Measurements from ENCODE around the gene SPINK8. TPM values are rescaled to one million over a fixed set of nuclear protein-coding genes. Genes with fewer than 3 reads are reported as not detected.

Gene SPINK8
- total and polyA plus RNA-seq, 8 donors, result not detected

DNA sequence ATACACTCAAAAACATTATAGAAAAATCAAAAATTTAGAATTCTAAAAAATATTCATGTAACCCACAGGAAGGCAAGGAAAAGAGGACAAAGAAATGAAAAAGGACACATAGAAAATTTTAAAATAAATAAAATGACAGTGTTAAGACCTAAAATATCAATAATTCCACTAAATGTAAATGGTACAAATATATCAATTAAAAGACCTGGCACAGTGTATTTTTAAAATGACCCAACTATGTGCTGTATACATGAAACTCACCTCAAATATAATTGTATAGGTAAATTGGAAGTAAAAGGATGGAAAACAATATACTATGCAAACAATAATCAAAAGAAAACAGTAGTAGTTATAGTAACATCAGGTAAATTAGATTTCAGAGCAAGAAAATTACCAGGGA, 28.5 kb upstream of the SPINK8 start:
- TF ChIP-seq POLR2AphosphoS5 (IDR thresholded peaks at IDR 0.05) (no peak), EP300 (IDR thresholded peaks at IDR 0.05) (no peak), POLR2A (IDR thresholded peaks at IDR 0.05) (no peak)
- TF ChIP-seq, protein P1, sequence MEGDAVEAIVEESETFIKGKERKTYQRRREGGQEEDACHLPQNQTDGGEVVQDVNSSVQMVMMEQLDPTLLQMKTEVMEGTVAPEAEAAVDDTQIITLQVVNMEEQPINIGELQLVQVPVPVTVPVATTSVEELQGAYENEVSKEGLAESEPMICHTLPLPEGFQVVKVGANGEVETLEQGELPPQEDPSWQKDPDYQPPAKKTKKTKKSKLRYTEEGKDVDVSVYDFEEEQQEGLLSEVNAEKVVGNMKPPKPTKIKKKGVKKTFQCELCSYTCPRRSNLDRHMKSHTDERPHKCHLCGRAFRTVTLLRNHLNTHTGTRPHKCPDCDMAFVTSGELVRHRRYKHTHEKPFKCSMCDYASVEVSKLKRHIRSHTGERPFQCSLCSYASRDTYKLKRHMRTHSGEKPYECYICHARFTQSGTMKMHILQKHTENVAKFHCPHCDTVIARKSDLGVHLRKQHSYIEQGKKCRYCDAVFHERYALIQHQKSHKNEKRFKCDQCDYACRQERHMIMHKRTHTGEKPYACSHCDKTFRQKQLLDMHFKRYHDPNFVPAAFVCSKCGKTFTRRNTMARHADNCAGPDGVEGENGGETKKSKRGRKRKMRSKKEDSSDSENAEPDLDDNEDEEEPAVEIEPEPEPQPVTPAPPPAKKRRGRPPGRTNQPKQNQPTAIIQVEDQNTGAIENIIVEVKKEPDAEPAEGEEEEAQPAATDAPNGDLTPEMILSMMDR (IDR thresholded peaks at IDR 0.05), result no peak
- intact Hi-C loops (cut with DNase I; ENCODE audit: low total_unique reads), result no loop called here

DNA sequence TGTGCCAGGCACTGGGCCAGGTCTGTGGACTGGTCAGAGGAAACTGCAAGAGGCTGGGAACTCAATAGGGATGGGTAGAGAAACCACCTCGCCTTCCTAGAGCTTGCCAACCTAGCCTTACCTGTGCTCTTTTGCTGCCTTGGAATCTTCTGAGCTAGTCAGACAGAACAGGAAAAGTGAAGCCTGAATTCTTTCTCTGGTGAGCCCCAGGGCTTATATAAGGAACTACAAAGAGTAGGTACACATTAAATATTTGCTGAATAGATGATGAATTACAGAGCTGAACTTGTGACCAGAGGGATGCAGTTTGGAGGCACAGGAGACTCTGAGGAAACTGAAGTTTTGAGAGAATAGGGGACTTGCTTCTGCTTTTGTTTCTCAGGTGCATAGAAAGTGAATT, 23.0 kb upstream of the SPINK8 start:
- H3K4me1 ChIP-seq, result no peaks in the 10 kb centered on the region
- no peaks in the 10 kb centered on the region for H3K9me3 ChIP-seq
- H3K27me3 ChIP-seq, result peaks cover 0 to 9% (median 0%) of the 10 kb centered on the region in 3 donors
- H3K4me3 ChIP-seq, result no peak overlapping the region
- H3K27ac ChIP-seq, result no peak overlapping the region
- intact Hi-C loops (cut with DNase I; ENCODE audit: low total_unique reads), result no loop called here
- TF ChIP-seq EP300 (IDR thresholded peaks at IDR 0.05) (no peak), POLR2A (IDR thresholded peaks at IDR 0.05) (no peak)
- TF ChIP-seq, protein P1 (IDR thresholded peaks at IDR 0.05), result no peak
- DNase-seq, result peak in 1 of 2 donors; percentile 55
- WGBS, 5 donors, result 36 to 44% (median 43%) methylated on average over 1 of the region's 1 CpG
- no peaks in the 10 kb centered on the region for H3K36me3 ChIP-seq

More for the DNA sequence above, 28.5 kb upstream of the SPINK8 start:
- peaks cover 0 to 5% (median 0%) of the 10 kb centered on the region in 4 donors for H3K9me3 ChIP-seq
- H3K4me1 ChIP-seq, result no peaks in the 10 kb centered on the region
- no peak overlapping the region for H3K27ac ChIP-seq
- peaks cover 0 to 3% (median 0%) of the 10 kb centered on the region in 3 donors for H3K27me3 ChIP-seq
- DNase-seq, result no peak
- H3K36me3 ChIP-seq, result no peaks in the 10 kb centered on the region
- H3K4me3 ChIP-seq, result no peak overlapping the region

DNA sequence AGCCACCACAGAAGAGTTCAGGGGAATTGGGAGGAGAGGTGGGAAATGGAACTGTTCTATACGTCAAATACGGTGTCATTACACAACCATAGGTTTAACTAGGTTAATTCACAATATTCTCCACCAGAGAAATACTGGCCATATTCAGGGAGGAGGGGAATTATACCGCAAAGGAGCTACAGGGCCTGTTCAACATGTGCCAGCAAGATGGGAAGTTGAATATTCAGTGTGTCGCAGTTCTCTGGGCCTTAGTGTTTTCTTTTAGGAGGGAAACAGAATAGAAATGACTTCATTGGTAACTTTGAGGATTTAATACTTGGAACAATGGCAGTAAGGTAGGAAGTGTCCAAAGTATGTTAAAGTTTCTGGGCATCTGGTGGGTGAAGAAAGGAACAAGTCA, 20.5 kb upstream of the SPINK8 start:
- no peaks in the 10 kb centered on the region for H3K9me3 ChIP-seq
- DNase-seq, result no peak
- 77 to 97% (median 93%) methylated on average over 4 of the region's 4 CpGs for WGBS, 5 donors
- no peaks in the 10 kb centered on the region for H3K4me1 ChIP-seq
- H3K4me3 ChIP-seq, result no peak overlapping the region
- H3K27ac ChIP-seq, result no peak overlapping the region
- intact Hi-C loops (cut with DNase I; ENCODE audit: low total_unique reads), result no loop called here
- TF ChIP-seq POLR2A (IDR thresholded peaks at IDR 0.05) (no peak), POLR2AphosphoS5 (IDR thresholded peaks at IDR 0.05) (no peak), EP300 (IDR thresholded peaks at IDR 0.05) (no peak)
- TF ChIP-seq, protein P1 (IDR thresholded peaks at IDR 0.05), result no peak
- no peaks in the 10 kb centered on the region for H3K36me3 ChIP-seq
- peaks cover 0 to 9% (median 0%) of the 10 kb centered on the region in 3 donors for H3K27me3 ChIP-seq

DNA sequence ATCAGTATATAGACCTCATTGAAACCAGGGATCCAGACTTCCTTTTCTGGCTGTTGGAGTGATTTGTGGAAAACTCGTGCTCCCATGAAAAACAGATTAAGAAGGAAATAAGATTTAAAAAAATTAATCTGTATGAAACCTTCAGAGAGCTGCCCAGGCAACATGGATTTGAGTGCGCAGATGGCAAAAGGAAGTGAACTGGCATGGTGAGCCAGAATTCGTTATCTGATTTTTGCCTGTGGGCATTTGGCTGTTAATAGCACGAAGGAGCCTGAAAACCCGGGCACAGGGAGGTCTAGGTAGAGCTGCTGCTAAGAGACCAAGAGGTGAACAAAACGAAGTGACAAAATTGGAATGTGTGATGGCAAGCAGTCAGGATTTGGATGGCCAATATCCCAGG, 19.1 kb upstream of the SPINK8 start:
- Histone ChIP-seq H3K27me3 (peaks cover 0 to 6% (median 0%) of the 10 kb centered on the region in 3 donors), H3K4me1 (no peaks in the 10 kb centered on the region), H3K27ac (no peak overlapping the region), H3K9me3 (no peaks in the 10 kb centered on the region), H3K4me3 (no peak overlapping the region), H3K36me3 (no peaks in the 10 kb centered on the region)
- 62 to 73% (median 72%) methylated on average over 6 of the region's 6 CpGs for WGBS, 5 donors
- no peak for DNase-seq
- TF ChIP-seq POLR2A (IDR thresholded peaks at IDR 0.05) (no peak), POLR2AphosphoS5 (IDR thresholded peaks at IDR 0.05) (no peak), EP300 (IDR thresholded peaks at IDR 0.05) (no peak)
- TF ChIP-seq, protein P1 (IDR thresholded peaks at IDR 0.05), result no peak
- intact Hi-C loops (cut with DNase I; ENCODE audit: low total_unique reads), result no loop called here
